ENCODE data around the gene TCEANC2. TPM values are rescaled to one million over a fixed set of nuclear protein-coding genes. Genes with fewer than 3 reads are reported as not detected.

TCEANC2 gene
- total RNA-seq, 2 experiments from 2014 or later = 2.3 to 2.7 TPM

- H3K9me3 Mint-ChIP-seq = no peaks in the 10 kb centered on the region
- no peak for DNase-seq
Observed at GRCh38 chr1:54111624-54112023, 58.2 kb downstream of the TCEANC2 start.

GRCh38 chr1:54112027-54112426 is 58.6 kb downstream of the TCEANC2 start:
- ATAC-seq (ENCODE audit: poor library complexity) (no peak), DNase-seq (no peak)
- Mint-ChIP-seq H3K27me3 (no peaks in the 10 kb centered on the region), H3K9me3 (no peaks in the 10 kb centered on the region), H3K36me3 (ENCODE audit: low read depth) (no peaks in the 10 kb centered on the region), H3K4me1 (ENCODE audit: low read depth) (no peaks in the 10 kb centered on the region), H3K27ac (no peak overlapping the region), H3K4me3 (no peak overlapping the region)
- TF ChIP-seq CTCF (IDR thresholded peaks at IDR 0.05) = no peak
- H3K9me3 ChIP-seq (ENCODE audit: control insufficient read depth in 1 of 2, insufficient read depth in 1 of 2, low read length in 2 of 2) = no peaks in the 10 kb centered on the region
- no peaks in the 10 kb centered on the region for H3K27me3 ChIP-seq (ENCODE audit: control insufficient read depth in 1 of 2, insufficient read depth in 2 of 2, low read length in 2 of 2)
- no peak overlapping the region for H3K27ac ChIP-seq (ENCODE audit: low read depth in 1 of 2, low read length in 2 of 2)
- no peaks in the 10 kb centered on the region for H3K36me3 ChIP-seq (ENCODE audit: insufficient read depth, low read length)
- POLR2A ChIA-PET = no interaction called here
- no peak overlapping the region for H3K4me3 ChIP-seq (ENCODE audit: low read length)
- no peaks in the 10 kb centered on the region for H3K4me1 ChIP-seq (ENCODE audit: insufficient read depth, low read length)
- intact Hi-C loops (cut with DNase I, micrococcal nuclease) = no loop called here
- CTCF ChIA-PET = interaction anchor here (0.8 kb wide), 1 partner anchor 378 kb away, joined by 3 read pairs; no protein-coding TSS in a partner anchor

More at GRCh38 chr1:54111624-54112023, 58.2 kb downstream of the TCEANC2 start:
- Histone ChIP-seq H3K27ac (ENCODE audit: low read depth in 1 of 2, low read length in 2 of 2) (no peak overlapping the region), H3K27me3 (ENCODE audit: control insufficient read depth in 1 of 2, insufficient read depth in 2 of 2, low read length in 2 of 2) (no peaks in the 10 kb centered on the region), H3K4me1 (ENCODE audit: insufficient read depth, low read length) (no peaks in the 10 kb centered on the region), H3K36me3 (ENCODE audit: insufficient read depth, low read length) (no peaks in the 10 kb centered on the region), H3K9me3 (ENCODE audit: control insufficient read depth in 1 of 2, insufficient read depth in 1 of 2, low read length in 2 of 2) (no peaks in the 10 kb centered on the region), H3K4me3 (ENCODE audit: low read length) (no peak overlapping the region)
- Mint-ChIP-seq H3K36me3 (ENCODE audit: low read depth) (no peaks in the 10 kb centered on the region), H3K4me1 (ENCODE audit: low read depth) (no peaks in the 10 kb centered on the region), H3K27me3 (no peaks in the 10 kb centered on the region), H3K4me3 (no peak overlapping the region), H3K27ac (no peak overlapping the region)
- TF ChIP-seq CTCF (IDR thresholded peaks at IDR 0.05) = no peak
- ChIA-PET CTCF (interaction anchor here (0.8 kb wide), 1 partner anchor 378 kb away, joined by 3 read pairs; no protein-coding TSS in a partner anchor), POLR2A (no interaction called here)
- intact Hi-C loops (cut with DNase I, micrococcal nuclease) = no loop called here
- no peak for ATAC-seq (ENCODE audit: poor library complexity)

GRCh38 chr1:54112705-54113368 is 59.4 kb downstream of the TCEANC2 start:
- DNase-seq (no peak), ATAC-seq (ENCODE audit: poor library complexity) (no peak)
- Histone ChIP-seq H3K27ac (ENCODE audit: low read depth in 1 of 2, low read length in 2 of 2) (no peak overlapping the region), H3K4me1 (ENCODE audit: insufficient read depth, low read length) (no peaks in the 10 kb centered on the region), H3K4me3 (ENCODE audit: low read length) (no peak overlapping the region), H3K9me3 (ENCODE audit: control insufficient read depth in 1 of 2, insufficient read depth in 1 of 2, low read length in 2 of 2) (no peaks in the 10 kb centered on the region), H3K27me3 (ENCODE audit: control insufficient read depth in 1 of 2, insufficient read depth in 2 of 2, low read length in 2 of 2) (no peaks in the 10 kb centered on the region), H3K36me3 (ENCODE audit: insufficient read depth, low read length) (no peaks in the 10 kb centered on the region)
- intact Hi-C loops (cut with DNase I, micrococcal nuclease) = no loop called here
- POLR2A ChIA-PET = no interaction called here
- no peak for TF ChIP-seq CTCF (IDR thresholded peaks at IDR 0.05)
- no peak overlapping the region for H3K4me3 Mint-ChIP-seq
- H3K4me1 Mint-ChIP-seq (ENCODE audit: low read depth) = no peaks in the 10 kb centered on the region
- H3K27me3 Mint-ChIP-seq = no peaks in the 10 kb centered on the region
- CTCF ChIA-PET = no interaction called here
- H3K36me3 Mint-ChIP-seq (ENCODE audit: low read depth) = no peaks in the 10 kb centered on the region
- no peaks in the 10 kb centered on the region for H3K9me3 Mint-ChIP-seq
- no peak overlapping the region for H3K27ac Mint-ChIP-seq

Data from CD4-positive, alpha-beta T cell (primary cell).